ENCODE results near the gene AUH.

Gene AUH

DNA sequence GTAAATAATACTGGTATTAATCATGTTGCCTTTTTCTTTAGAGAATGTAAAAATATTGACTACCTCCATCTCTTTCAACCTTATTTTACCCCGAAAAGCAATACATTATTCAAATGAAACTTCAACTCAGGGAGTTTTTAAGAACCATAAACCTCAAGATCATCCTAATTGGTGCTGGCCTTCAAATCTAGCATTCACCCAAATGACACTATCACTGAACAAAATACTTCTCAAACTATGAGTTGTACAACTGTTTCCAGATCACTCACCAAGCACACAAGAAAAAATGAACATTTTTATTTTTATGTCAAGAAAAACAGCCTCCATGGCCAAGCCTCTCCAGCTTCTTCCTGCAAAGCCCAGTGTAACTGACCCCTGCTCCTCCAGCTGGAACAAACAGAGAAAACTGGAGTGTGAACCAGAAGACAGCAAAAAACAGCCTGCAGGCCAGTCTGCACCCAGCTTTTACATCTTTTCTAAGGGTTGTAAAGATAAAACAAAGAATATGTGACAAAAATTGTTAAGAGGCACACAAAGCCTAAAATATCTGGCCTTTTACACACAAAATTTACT, 21.2 kb downstream of the AUH start:
- FAIRE-seq: no peak
- DNase-seq (ENCODE audit: low spot score): no peak

DNA sequence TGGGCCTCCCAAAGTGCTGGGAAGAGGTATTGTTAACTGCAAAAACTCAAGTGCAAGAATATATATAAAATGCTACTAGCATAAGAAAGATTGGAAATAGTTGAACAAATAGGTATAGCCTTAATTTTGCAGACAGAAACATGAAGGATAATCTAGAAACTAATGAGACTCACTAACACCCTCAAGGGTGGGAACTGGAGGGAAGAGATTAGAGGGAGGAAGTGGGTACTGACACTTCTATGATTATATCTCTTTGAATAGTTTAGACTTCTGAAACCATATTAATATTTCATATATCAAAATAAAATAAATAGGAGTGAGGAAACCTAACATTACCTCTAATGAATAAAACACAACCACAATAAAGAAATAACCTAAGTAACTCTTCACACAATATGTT, 23.0 kb downstream of the AUH start:
- FAIRE-seq: no peak
- no peak for DNase-seq (ENCODE audit: low spot score)

DNA sequence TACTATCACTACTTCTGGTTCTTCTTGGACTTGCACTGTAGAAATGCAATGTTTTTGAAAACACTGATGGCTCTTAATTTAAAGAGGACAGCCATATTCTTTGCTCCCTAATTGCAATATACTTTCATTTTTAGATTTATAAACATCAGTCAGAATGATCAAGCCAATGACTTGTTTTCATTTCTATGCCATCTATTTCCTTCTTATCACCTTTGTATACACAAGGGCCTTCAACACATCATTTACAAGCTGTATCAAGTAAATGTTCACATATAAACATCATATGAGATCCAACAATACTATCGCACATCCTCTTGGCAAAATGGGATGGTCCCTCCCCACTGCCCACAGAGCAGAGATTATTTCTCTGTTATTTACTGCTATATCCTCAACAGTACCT, 24.9 kb downstream of the AUH start:
- DNase-seq (ENCODE audit: low spot score): no peak
- FAIRE-seq: no peak

DNA sequence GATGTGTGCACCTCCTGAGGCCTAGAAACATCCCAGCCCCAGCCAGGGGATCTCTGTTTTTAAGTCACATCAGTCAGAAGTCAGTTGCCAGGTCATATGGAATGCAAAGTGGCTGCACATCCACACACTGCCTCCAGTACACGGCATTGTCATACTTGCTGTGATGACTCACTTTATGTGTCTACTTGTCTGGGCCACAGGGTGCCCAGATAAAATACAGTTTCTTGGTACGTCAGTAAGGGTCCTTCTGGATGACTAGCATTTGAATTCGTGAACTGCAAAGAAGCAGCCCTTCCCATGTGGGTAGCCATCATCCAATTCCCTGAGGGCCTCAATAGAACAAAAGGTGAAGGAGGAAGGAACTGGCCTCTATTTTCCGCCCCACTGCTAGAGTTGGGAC, 27.7 kb downstream of the AUH start:
- FAIRE-seq (no peak), DNase-seq (ENCODE audit: low spot score) (peak; percentile 6)

DNA sequence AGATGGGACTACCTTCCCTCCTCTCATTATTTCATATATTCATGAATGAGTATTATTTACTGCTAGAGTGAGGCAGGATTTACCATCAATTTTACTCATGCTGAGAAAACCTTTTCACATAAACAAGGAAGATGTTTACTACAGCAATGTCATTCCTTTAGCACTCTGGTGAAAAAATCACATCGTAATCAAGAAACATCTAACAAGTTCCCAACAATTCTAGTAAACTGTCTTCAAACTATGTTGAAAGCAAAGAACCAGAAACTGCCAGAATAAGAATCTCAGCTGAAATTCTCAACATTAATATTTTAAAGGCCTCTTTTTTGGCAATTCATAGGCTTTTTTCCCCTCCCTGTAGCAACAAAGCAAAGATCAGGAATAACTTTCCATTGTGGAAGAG, 28.2 kb downstream of the AUH start:
- FAIRE-seq: no peak
- no peak for DNase-seq (ENCODE audit: low spot score)

DNA sequence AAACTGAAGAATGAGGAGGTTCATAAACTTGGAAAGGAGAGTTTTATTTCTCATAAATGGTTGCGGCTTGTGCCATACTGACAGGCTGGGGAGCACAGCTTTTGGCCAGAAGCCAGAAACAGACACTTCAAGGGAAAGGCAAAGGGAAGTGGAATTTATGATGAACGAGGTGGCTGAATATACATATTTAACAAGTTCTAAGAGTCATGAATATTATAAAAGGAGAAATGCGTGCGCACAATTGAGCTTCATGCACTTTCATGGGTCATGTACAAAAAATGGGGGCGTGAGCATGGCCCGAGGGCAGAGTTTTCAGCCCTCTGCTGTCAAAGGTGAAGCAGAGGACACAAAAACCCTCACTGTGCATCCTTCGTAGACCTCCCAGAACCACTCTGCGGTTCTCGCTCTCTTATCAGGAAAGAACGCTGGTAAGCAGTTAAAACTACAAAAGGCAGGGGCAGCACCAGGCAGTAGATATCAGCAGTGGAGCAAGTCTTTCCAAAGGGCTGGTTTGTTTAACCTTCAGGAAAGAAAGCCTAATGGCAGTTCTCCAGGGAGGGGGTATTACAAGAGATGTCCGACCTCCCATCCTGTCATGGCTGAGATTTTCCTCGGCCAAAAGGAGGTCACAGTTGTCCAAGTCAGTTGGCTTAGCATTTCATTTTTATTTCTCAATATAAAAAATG, 29.0 kb downstream of the AUH start:
- no peak for FAIRE-seq
- DNase-seq (ENCODE audit: low spot score): no peak

DNA sequence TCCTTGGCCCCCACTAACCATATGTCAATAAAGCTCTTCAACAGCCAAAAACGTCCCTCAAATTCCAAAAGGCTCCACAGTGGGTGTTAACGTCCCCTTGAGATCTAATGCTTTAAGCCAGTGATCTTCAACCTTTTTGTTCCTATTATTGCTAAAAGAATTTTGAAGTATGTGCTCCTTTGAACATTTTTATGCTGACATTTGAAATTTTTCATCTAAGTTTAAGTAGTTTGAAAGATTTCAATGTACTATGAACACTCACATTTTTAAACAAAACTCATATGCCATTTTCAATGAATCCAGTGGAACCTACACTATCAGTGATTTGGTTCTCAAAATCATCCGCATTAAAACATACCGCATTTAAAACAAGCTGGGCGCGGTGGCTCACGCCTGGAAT, 29.9 kb downstream of the AUH start:
- DNase-seq (ENCODE audit: low spot score) (no peak), FAIRE-seq (no peak)

DNA sequence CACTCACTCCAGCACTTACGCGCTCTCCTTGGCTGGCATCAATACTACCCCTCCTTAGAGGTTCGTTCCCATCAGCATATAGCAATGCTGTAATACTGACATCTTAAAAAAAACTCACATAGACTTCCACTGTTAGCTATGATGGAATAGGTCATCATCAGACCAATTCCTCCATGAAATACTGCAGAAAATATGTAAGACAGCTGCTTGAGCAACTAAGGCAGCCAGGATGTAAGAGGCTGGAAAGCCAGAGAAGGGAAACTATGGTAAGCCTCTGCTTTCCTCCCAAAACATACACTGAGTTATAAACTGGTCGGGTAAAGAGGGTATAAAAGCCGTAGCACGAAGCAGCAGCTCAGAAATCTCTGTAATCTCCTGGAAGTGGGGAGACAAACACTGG, 33.5 kb downstream of the AUH start:
- no peak for FAIRE-seq
- no peak for DNase-seq (ENCODE audit: low spot score)

DNA sequence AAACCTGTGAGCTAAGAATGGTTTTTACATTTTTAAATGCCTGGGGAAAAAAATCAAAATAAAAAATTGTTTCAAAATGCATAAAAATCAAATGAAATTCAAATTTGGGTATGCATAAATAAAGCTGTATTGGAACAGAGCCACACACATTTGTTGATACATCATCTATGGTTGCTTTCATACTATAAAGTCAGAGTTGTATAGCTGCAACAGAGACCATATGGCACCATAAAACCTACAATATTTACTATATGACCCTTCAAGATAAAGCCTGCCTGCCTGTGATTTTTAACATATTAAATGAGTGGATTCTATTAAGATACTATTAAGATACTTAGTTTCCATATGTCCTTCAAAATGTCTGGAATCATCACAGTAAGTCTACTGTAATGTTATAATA, 40.0 kb downstream of the AUH start:
- DNase-seq (ENCODE audit: low spot score): no peak
- no peak for FAIRE-seq

DNA sequence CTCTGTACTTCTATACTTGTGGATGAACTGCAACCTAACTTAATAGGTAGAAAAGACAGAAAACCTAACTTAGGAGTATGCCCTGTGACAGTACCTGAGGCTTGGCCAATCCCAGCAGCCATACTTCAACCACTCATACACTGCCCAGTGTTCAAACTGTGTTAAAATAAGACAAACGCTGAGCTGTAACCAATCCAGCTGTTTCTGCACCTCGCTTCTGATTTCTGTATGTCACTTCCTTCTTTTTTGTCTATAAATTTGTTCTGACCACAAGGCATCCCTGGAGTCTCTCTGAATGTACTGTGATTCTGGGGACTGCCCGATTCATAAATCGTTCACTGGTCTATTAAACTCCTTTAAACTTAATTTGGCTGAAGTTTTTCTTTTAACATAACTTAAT, 41.4 kb downstream of the AUH start:
- FAIRE-seq (no peak), DNase-seq (ENCODE audit: low spot score) (no peak)

DNA sequence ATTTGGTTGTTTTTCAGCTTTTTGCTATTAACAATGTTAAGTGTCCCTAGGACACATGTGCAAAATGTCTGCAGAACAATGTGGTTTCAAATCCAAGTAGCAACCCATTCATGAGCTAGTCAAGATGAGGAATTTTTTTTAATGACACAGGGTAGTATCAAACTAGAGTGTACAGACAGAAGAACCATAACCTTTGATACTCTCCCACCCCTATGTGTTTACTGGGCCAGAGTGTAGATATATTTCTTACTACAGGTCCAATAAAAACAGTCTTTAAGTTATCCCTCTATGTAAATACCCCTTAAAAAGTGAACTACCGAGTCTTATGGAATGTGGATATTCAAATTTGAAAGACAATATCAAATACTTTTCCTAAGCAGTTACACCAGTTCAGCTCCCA, 45.6 kb downstream of the AUH start:
- FAIRE-seq: no peak
- no peak for DNase-seq (ENCODE audit: low spot score)

DNA sequence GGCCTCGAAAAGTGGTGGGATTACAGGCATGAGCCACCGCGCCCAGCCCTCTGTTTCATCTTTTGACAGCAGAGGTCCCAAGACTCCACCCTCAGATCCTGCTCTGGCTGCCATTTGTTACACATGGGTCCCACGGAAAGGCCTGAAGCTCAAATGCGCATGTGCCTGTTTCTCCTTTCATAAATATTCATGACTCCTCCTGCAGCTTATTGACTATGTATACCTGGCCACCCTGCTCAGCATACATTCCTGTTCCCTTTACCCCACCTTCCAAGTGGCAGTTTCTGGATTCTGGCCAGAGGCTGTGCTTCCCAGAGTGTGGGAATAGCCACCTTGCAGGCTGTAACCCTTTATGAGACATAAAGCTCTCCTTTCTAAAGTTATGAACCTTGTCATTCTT, 46.5 kb downstream of the AUH start:
- no peak for FAIRE-seq

DNA sequence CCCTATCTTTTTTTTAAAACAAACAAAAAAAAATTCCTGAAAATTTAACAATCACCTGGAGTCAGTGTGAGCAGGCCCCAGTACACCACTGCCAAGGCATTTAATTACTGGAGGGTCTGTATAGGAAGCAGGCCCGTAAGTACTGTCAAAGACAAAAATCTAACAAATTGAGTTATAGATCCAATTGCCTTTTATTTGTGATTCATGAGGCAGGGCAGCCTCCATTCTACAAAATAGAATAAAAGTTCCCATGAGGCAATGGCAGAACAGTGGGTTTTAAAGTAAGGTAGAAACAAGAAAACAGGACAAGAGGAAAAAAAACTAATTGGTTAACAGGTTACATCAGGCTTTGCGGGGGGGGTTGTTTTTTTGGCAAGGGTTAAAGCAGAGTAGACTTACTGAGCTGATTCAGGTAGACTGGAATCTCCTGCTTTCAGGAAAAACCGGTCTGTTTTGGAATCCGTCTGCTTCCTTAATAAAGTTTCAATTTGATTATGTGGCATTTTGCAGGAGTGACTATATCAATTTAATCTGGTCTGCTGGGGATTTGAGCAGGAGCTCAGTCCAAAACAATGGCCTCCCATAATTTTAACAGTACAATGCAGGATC, 48.9 kb downstream of the AUH start:
- FAIRE-seq: no peak
- DNase-seq (ENCODE audit: low spot score): no peak

More for the DNA sequence above, 46.5 kb downstream of the AUH start:
- DNase-seq (ENCODE audit: low spot score): no peak

DNA sequence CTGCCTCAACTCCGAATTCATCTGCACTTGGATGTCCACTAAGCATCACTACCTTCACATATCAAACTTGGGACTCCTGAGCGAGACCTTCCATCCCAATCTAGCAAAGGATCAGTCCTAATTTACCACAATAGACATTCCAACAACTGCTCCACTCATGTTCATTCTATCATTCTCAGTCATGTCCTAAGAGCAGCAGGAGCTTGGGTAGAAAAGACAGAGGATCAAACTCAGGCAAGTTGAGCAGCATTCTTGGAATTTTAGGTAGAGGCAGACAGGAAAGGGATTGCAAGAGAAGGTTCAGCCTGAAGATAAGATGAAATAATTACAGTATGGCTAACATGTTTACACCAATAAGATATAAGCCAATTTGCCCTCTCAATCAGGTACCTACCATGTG, 51.7 kb downstream of the AUH start:
- FAIRE-seq (no peak), DNase-seq (ENCODE audit: low spot score) (no peak)

DNA sequence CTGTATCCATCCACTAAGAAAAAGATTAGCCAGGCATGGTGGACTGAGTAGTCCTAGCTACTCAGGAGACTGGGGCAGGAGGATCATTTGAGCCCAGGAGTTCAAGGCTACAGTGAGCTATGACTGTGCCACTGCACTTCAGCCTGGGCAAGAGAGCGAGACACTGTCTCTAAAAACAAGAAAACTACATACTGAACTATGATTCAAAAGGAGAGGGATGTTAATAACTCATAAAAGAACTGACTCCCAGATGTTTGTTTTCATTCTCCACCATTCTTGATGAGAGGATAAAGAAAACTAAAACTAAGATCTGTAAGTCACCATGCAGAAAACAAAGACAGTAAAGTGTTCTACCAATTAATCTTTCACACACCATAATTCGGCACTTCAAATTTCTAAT, 53.5 kb downstream of the AUH start:
- FAIRE-seq (no peak), DNase-seq (ENCODE audit: low spot score) (no peak)

DNA sequence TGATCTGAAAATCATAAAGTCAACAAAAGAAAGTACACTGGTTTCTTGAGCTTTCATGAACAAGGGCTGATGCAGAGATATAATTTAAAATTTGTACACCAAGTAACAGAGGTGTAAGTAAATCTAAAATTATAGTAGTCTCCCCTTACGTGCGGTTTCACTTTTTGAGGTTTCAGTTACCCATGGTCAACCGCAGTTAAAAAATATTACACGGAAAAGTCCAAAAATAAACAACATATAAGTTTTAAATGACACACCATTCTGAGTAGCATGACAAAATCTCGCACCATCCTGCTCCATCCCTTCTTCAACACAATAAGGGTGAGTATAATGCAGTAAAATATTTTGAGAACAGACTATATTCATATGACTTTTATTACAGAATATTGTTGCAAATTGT, 54.4 kb downstream of the AUH start:
- FAIRE-seq (no peak), DNase-seq (ENCODE audit: low spot score) (no peak)

DNA sequence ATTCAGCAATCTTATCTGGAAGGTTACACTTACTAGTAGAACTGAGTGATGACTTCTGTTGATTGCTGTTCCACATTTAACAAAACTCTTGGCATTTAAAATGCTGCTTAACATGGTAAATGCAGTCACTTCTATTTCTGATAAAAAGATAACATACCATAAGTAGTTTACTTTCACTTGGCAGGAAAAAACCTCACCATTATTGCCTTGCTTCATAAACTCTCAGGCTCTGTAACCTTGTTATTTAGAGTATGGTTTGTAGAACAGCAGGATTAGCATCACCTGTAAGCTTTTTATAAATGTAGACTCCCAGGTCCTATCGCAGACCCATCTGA, 55.5 kb downstream of the AUH start:
- FAIRE-seq (no peak), DNase-seq (ENCODE audit: low spot score) (no peak)

DNA sequence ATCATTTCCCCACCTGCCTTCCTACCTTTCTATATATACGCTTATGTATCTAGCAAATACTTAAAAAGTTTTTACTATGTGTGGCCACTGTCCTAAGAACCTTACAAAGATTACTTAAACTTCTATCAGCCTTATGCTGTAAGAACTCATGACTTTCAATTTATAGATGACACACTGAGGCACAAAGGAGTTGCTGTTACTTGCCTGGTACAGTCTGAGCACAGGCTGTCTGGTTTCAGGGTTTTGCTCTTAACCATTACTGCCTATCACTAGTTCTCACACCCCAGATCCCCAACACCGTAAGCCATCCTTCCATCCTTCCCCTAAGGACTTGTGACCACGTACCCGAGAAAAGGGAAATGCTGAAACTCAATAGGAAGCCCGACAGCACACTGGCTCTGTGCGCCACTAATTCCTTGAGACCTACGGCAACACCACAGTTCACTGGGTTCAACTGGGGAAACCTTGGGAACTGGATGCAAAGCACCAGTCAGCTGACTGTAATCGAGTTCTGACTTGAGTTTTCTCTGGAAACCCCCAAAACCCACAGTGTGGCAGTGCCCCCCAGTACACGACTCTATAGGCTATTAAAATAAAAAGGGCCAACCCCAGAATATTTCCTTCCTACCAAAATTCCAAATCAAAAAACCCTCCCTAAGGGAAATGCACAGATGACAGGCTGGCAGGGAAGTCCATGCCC, 56.0 kb downstream of the AUH start:
- FAIRE-seq (no peak), DNase-seq (ENCODE audit: low spot score) (no peak)

DNA sequence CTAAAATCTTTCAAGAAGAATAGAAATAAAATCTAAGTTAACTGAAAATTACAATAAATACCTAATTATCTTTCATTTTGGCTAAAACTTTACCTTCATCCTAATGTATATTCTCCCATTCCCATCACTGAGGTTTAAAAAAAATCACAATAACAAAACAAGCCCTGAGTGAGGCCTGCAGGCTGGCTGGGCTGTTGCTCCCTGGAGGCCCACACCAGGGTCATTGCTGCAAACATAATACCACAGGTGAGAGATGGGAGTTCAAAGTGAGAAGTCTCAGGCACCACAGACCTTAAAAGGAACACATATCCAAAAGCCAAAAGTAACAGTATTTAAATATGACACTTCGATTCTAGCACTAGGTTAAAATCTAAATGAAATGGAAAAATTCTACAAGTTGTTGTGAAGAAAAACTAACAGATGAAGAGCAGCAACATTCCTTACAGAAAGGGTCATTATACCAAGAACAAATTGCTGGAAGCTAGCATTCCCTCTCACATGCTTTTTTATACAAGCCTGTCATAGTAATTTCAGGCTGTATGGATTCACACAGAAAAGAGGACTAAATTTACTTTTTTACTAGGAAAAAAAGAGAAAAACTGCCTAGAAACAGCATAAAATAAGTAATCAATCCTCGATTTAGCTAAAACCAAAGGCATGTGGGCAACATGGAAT, 57.8 kb downstream of the AUH start:
- DNase-seq (ENCODE audit: low spot score) (no peak), FAIRE-seq (no peak)

DNA sequence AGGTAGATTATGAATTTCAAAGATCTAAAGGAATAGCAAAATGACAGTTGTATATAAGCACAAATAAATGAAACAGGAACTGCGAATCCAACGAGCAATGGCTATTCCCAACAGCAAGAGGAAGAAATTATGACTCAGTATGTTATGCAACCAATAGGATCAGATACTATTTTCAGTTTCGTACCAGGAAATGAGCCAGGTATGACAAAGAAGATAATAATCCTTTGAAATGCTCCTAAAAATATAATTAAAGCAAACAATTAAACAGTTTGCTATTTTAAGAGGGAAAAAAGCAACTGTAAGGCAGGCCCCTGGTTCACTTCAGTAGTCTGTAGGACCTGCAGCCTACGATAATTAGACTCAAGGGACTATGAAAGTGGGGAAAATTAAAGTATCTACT, 58.9 kb downstream of the AUH start:
- DNase-seq (ENCODE audit: low spot score) (peak; percentile 50), FAIRE-seq (no peak)

DNA sequence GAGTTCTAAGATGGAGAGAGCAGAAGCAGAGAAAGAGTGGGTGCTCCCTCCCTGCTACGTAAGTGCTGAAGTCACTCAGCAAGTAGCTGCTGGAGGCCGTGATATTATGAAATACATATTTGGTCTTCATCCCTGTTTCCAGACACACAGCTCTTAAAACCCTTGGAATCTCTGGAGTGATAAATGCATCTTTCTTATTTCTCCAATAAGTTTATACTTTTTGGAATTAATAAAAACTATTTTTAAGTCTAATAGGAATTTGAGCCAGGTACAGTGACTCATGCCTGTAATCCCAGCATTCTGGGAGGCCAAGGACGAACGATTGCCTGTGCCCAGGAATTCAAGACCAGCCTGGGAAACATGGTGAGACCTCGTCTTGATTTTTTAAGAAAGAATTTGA, 60.6 kb downstream of the AUH start:
- FAIRE-seq (no peak), DNase-seq (ENCODE audit: low spot score) (no peak)

DNA sequence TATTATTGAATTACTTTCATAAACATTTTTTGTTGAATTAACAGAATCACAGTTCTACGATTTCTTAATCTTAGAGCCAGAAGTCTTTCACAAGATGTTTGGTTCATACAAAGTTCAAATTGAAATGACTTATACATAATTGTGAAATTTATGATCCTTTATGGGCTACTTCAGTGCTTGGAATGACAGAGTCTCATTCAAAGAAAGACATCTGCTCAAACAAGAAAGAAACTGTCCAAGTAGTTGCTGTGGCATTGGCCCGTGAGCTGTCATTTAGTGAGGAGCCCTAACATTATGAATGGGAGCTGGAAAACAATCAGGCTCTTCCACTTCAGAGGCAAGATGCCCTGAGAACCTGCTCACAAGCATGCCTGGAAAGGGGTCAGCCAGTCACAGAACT, 63.4 kb downstream of the AUH start:
- DNase-seq (ENCODE audit: low spot score) (no peak), FAIRE-seq (no peak)

Measured in urothelium cell line (cell line).